Measurements from ENCODE around the gene RFLNA.

Gene RFLNA

DNA sequence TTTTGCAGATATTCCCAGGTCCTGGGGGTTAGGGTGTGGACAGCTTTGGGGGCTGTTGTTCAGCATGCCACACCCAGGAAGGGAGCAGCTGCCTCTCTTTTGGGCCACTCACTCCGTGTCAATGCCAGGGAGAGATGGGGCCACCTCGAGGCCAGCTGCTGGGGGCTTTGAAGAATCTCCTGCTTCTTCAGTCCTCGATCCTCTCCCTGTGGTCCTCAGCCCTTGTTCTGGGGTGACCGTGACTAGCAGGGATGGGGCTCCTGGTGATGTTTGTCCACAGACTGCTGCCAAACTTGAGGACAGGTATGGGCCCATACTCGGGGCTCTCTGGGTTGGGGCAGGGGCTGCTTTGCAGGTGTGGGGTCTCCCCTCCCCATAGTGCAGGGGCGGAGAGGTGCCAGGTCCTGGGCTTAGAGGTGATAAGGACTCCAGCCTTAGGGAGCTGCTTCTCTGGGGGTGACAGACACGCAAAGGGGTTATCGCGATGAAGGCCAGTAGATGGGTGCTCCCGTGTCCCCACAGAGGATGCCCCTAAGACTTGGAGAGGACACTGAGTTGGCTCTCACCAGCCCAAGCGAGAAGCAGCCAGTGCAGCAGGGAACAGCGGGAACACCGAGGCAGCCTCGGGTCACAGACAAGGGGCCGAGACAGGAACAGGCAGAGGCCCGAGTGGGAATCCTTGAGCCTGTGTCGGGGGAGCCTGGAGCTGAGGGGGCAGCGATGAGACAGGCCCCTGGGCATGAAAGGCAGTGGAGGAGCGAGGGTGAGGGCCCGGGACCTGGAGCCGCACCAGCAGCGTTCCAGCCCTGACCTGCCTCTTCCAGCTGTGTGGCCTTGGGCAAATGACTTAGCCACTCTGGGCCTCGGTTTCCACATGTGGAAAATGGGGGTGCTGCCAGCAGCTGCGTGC is 11.1 kb downstream of the RFLNA start:
- H3K27ac ChIP-seq, result no peak overlapping the region
- TF ChIP-seq, protein P1, sequence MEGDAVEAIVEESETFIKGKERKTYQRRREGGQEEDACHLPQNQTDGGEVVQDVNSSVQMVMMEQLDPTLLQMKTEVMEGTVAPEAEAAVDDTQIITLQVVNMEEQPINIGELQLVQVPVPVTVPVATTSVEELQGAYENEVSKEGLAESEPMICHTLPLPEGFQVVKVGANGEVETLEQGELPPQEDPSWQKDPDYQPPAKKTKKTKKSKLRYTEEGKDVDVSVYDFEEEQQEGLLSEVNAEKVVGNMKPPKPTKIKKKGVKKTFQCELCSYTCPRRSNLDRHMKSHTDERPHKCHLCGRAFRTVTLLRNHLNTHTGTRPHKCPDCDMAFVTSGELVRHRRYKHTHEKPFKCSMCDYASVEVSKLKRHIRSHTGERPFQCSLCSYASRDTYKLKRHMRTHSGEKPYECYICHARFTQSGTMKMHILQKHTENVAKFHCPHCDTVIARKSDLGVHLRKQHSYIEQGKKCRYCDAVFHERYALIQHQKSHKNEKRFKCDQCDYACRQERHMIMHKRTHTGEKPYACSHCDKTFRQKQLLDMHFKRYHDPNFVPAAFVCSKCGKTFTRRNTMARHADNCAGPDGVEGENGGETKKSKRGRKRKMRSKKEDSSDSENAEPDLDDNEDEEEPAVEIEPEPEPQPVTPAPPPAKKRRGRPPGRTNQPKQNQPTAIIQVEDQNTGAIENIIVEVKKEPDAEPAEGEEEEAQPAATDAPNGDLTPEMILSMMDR (conservative IDR thresholded peaks at IDR 0.05), result no peak

- TF ChIP-seq, protein P1 (conservative IDR thresholded peaks at IDR 0.05), result no peak
- no peak overlapping the region for H3K27ac ChIP-seq
Measured at GRCh38 chr12:124306686-124307555, 12.0 kb downstream of the RFLNA start.

DNA sequence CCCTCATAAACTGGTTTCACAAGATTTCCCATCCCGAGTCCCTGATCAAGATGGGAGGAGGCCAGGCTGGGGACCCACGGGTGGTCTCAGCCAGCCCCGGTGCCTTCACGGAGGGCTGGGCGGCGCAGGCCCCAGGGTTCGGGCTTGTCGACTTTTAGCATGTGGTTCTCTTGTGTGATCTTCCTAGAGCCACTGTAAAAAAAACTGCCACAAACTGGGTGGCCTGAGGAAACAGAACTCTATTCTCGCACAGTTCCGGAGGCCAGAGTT is 12.6 kb downstream of the RFLNA start:
- no peak overlapping the region for H3K27ac ChIP-seq
- TF ChIP-seq, protein P1 (conservative IDR thresholded peaks at IDR 0.05), result no peak

GRCh38 chr12:124308741-124309140 is 13.8 kb downstream of the RFLNA start:
- TF ChIP-seq, protein P1 (conservative IDR thresholded peaks at IDR 0.05), result no peak
- H3K27ac ChIP-seq, result no peak overlapping the region

- TF ChIP-seq, protein P1 (conservative IDR thresholded peaks at IDR 0.05), result no peak
- no peak overlapping the region for H3K27ac ChIP-seq
Measured at GRCh38 chr12:124309231-124309630, 14.3 kb downstream of the RFLNA start.

GRCh38 chr12:124309744-124310143 is 14.9 kb downstream of the RFLNA start:
- TF ChIP-seq, protein P1 (conservative IDR thresholded peaks at IDR 0.05), result no peak

GRCh38 chr12:124310178-124310577 is 15.3 kb downstream of the RFLNA start:
- TF ChIP-seq, protein P1 (conservative IDR thresholded peaks at IDR 0.05), result no peak
- no peak overlapping the region for H3K27ac ChIP-seq

More at GRCh38 chr12:124309744-124310143, 14.9 kb downstream of the RFLNA start:
- H3K27ac ChIP-seq, result no peak overlapping the region
